ENCODE data around the gene SNX9.
A peak's percentile ranks its signal among the peaks of the same experiment; 100 is the strongest.

Gene SNX9

GRCh38 chr6:157804448-157805327, 18.4 kb upstream of the SNX9 start:
- peak; percentile 47 for DNase-seq

GRCh38 chr6:157806131-157806855, 16.8 kb upstream of the SNX9 start:
- no peak for DNase-seq

- DNase-seq, result no peak
These were observed 16.2 kb upstream of the SNX9 start for GRCh38 chr6:157806856-157807215.

- no peak for DNase-seq
These were observed 14.6 kb upstream of the SNX9 start for GRCh38 chr6:157808405-157808950.

- no peak for DNase-seq
These were observed 13.4 kb upstream of the SNX9 start for GRCh38 chr6:157809613-157810012.

GRCh38 chr6:157811137-157811475, 11.9 kb upstream of the SNX9 start:
- no peak for DNase-seq

- DNase-seq, result no peak
These were observed 11.4 kb upstream of the SNX9 start for GRCh38 chr6:157811476-157812173.

- DNase-seq, result no peak
These were observed 10.4 kb upstream of the SNX9 start for GRCh38 chr6:157812425-157813171.

- no peak for DNase-seq
These were observed 9.9 kb upstream of the SNX9 start for GRCh38 chr6:157813191-157813590.

- DNase-seq, result no peak
These were observed 9.1 kb upstream of the SNX9 start for GRCh38 chr6:157813750-157814455.

GRCh38 chr6:157814883-157815282, 8.2 kb upstream of the SNX9 start:
- no peak for DNase-seq

GRCh38 chr6:157821342-157822033, 1.6 kb upstream of the SNX9 start:
- no peak for DNase-seq

- no peak for DNase-seq
These were observed 623 bp upstream of the SNX9 start for GRCh38 chr6:157822245-157823000.

GRCh38 chr6:157823528-157824370, 703 bp downstream of the SNX9 start:
- peak; percentile 82 for DNase-seq

GRCh38 chr6:157825243-157825904, 2.3 kb downstream of the SNX9 start:
- DNase-seq, result no peak

- DNase-seq, result no peak
These were observed 7.4 kb downstream of the SNX9 start for GRCh38 chr6:157830354-157831017.

GRCh38 chr6:157831018-157831369, 7.9 kb downstream of the SNX9 start:
- DNase-seq, result no peak

GRCh38 chr6:157831424-157832249, 8.6 kb downstream of the SNX9 start:
- DNase-seq, result no peak
